Nephron (organoid): Measurements from ENCODE around the gene ABCB11.

Source experiments
- H3K27ac Mint-ChIP-seq, 3 experiments: 2 replicates each; pipeline ENCODE4 v1.8.0; 2020; ENCODE audit warnings: mixed read lengths in 3 of 3, mild to moderate bottlenecking in 2 of 3, moderate library complexity in 1 of 3
- H3K27me3 Mint-ChIP-seq: 2 replicates; pipeline ENCODE4 v1.8.0; 2021; ENCODE audit warnings: low read depth, mild to moderate bottlenecking, moderate library complexity, mixed read lengths
- H3K36me3 Mint-ChIP-seq: 2 replicates; pipeline ENCODE4 v1.8.0; 2020; ENCODE audit warnings: low read depth, mixed read lengths
- H3K4me1 Mint-ChIP-seq: 2 replicates; pipeline ENCODE4 v1.8.0; 2020; ENCODE audit warnings: mixed read lengths
- H3K4me3 Mint-ChIP-seq, 3 experiments: 2 replicates each; pipeline ENCODE4 v1.8.0; 2020; ENCODE audit warnings: mild to moderate bottlenecking in 3 of 3, mixed read lengths in 3 of 3, moderate library complexity in 2 of 3
- H3K9me3 Mint-ChIP-seq: 2 replicates; pipeline ENCODE4 v1.8.0; 2020; ENCODE audit warnings: mixed read lengths
- CTCF ChIP-seq, 3 experiments: fragments of 200-600 bp; sonication (generic); IDR thresholded peaks; one replicate each; pipeline ENCODE4 v1.5.0; 2021; ENCODE audit warnings: antibody characterized with exemption in 3 of 3; ENCODE audit not compliant: unreplicated experiment in 3 of 3

The ABCB11 gene

GRCh38 chr2:169038338-169038757 lies 7.2 kb upstream of the ABCB11 start:
- Mint-ChIP-seq H3K36me3 (no peaks in the 10 kb centered on the region), H3K27ac (no peak overlapping the region), H3K4me1 (no peaks in the 10 kb centered on the region), H3K27me3 (no peaks in the 10 kb centered on the region), H3K9me3 (peaks cover 16% of the 10 kb centered on the region), H3K4me3 (no peak overlapping the region)
- TF ChIP-seq CTCF (IDR thresholded peaks at IDR 0.05; ENCODE audit: unreplicated experiment in 3 of 3) = no peak

GRCh38 chr2:169036736-169037440 lies 5.8 kb upstream of the ABCB11 start:
- no peaks in the 10 kb centered on the region for H3K4me1 Mint-ChIP-seq
- no peaks in the 10 kb centered on the region for H3K36me3 Mint-ChIP-seq
- no peak overlapping the region for H3K27ac Mint-ChIP-seq
- no peak overlapping the region for H3K4me3 Mint-ChIP-seq
- no peaks in the 10 kb centered on the region for H3K27me3 Mint-ChIP-seq
- TF ChIP-seq CTCF (IDR thresholded peaks at IDR 0.05; ENCODE audit: unreplicated experiment in 3 of 3) = no peak
- H3K9me3 Mint-ChIP-seq = peaks cover 4% of the 10 kb centered on the region

- H3K9me3 Mint-ChIP-seq = no peaks in the 10 kb centered on the region
- no peaks in the 10 kb centered on the region for H3K36me3 Mint-ChIP-seq
- H3K27ac Mint-ChIP-seq = no peak overlapping the region
- no peak for TF ChIP-seq CTCF (IDR thresholded peaks at IDR 0.05; ENCODE audit: unreplicated experiment in 3 of 3)
- H3K4me1 Mint-ChIP-seq = no peaks in the 10 kb centered on the region
- no peaks in the 10 kb centered on the region for H3K27me3 Mint-ChIP-seq
- H3K4me3 Mint-ChIP-seq = no peak overlapping the region
These were observed 4.8 kb upstream of the ABCB11 start for GRCh38 chr2:169035887-169036286.

GRCh38 chr2:169034984-169035544 lies 3.9 kb upstream of the ABCB11 start:
- Mint-ChIP-seq H3K4me1 (no peaks in the 10 kb centered on the region), H3K36me3 (no peaks in the 10 kb centered on the region), H3K27ac (no peak overlapping the region), H3K27me3 (no peaks in the 10 kb centered on the region), H3K9me3 (no peaks in the 10 kb centered on the region), H3K4me3 (no peak overlapping the region)
- TF ChIP-seq CTCF (IDR thresholded peaks at IDR 0.05; ENCODE audit: unreplicated experiment in 3 of 3) = no peak

- H3K27ac Mint-ChIP-seq = no peak overlapping the region
- H3K36me3 Mint-ChIP-seq = no peaks in the 10 kb centered on the region
- no peaks in the 10 kb centered on the region for H3K4me1 Mint-ChIP-seq
- no peaks in the 10 kb centered on the region for H3K9me3 Mint-ChIP-seq
- no peak for TF ChIP-seq CTCF (IDR thresholded peaks at IDR 0.05; ENCODE audit: unreplicated experiment in 3 of 3)
- no peaks in the 10 kb centered on the region for H3K27me3 Mint-ChIP-seq
- no peak overlapping the region for H3K4me3 Mint-ChIP-seq
These were observed 3.1 kb upstream of the ABCB11 start for GRCh38 chr2:169034256-169034655.

- Mint-ChIP-seq H3K4me3 (no peak overlapping the region), H3K36me3 (no peaks in the 10 kb centered on the region), H3K4me1 (no peaks in the 10 kb centered on the region)
These were observed 1.8 kb downstream of the ABCB11 start for GRCh38 chr2:169029341-169029740.

More at GRCh38 chr2:169029341-169029740, 1.8 kb downstream of the ABCB11 start:
- TF ChIP-seq CTCF (IDR thresholded peaks at IDR 0.05; ENCODE audit: unreplicated experiment in 3 of 3) = no peak
- H3K27ac Mint-ChIP-seq = no peak overlapping the region
- no peaks in the 10 kb centered on the region for H3K9me3 Mint-ChIP-seq
- no peaks in the 10 kb centered on the region for H3K27me3 Mint-ChIP-seq
